Hepatic stellate cell (primary cell): ENCODE data around the gene APBA2.

Experiments used
- DNase-seq: peaks from one replicate; pipeline ENCODE4 v3.0.0; 2011; ENCODE audit warnings: low spot score

Gene APBA2

GRCh38 chr15:28984421-28985315, 98.9 kb downstream of the APBA2 start:
- peak; percentile 55 for DNase-seq

- DNase-seq: no peak
These were observed 99.5 kb downstream of the APBA2 start for GRCh38 chr15:28985316-28985645.

GRCh38 chr15:28985691-28986090, 99.9 kb downstream of the APBA2 start:
- no peak for DNase-seq

GRCh38 chr15:28986108-28986507, 100.3 kb downstream of the APBA2 start:
- DNase-seq: no peak

GRCh38 chr15:28986726-28987125, 101.0 kb downstream of the APBA2 start:
- DNase-seq: no peak

GRCh38 chr15:28987337-28987736, 101.6 kb downstream of the APBA2 start:
- DNase-seq: no peak

GRCh38 chr15:28989239-28989830, 103.6 kb downstream of the APBA2 start:
- DNase-seq: no peak

- DNase-seq: no peak
These were observed 104.1 kb downstream of the APBA2 start for GRCh38 chr15:28989896-28990295.

GRCh38 chr15:28990390-28990789, 104.6 kb downstream of the APBA2 start:
- no peak for DNase-seq

GRCh38 chr15:28991236-28992171, 105.7 kb downstream of the APBA2 start:
- DNase-seq: no peak

GRCh38 chr15:28992336-28992864, 106.6 kb downstream of the APBA2 start:
- DNase-seq: no peak

GRCh38 chr15:28993051-28993719, 107.4 kb downstream of the APBA2 start:
- peak; percentile 38 for DNase-seq

- no peak for DNase-seq
These were observed 107.9 kb downstream of the APBA2 start for GRCh38 chr15:28993720-28994053.

GRCh38 chr15:28994142-28994830, 108.5 kb downstream of the APBA2 start:
- no peak for DNase-seq

GRCh38 chr15:28994831-28995596, 109.2 kb downstream of the APBA2 start:
- no peak for DNase-seq

GRCh38 chr15:28995705-28996104, 109.9 kb downstream of the APBA2 start:
- DNase-seq: no peak

GRCh38 chr15:28996289-28996688, 110.5 kb downstream of the APBA2 start:
- DNase-seq: no peak

GRCh38 chr15:28996953-28997352, 111.2 kb downstream of the APBA2 start:
- no peak for DNase-seq

GRCh38 chr15:28997791-28998190, 112.0 kb downstream of the APBA2 start:
- DNase-seq: no peak

- no peak for DNase-seq
These were observed 112.7 kb downstream of the APBA2 start for GRCh38 chr15:28998511-28998910.
